ENCODE results near the gene KRT17. TPM values are rescaled to one million over a fixed set of nuclear protein-coding genes. Genes with fewer than 3 reads are reported as not detected.
"Not testable (repeated sequence)": the region's sequence is repeated elsewhere in the genome, so short reads cannot be mapped to it uniquely, and the experiment has no call there.

The KRT17 gene
- polyA plus RNA-seq, 2 donors = 92.9 to 191 TPM

DNA sequence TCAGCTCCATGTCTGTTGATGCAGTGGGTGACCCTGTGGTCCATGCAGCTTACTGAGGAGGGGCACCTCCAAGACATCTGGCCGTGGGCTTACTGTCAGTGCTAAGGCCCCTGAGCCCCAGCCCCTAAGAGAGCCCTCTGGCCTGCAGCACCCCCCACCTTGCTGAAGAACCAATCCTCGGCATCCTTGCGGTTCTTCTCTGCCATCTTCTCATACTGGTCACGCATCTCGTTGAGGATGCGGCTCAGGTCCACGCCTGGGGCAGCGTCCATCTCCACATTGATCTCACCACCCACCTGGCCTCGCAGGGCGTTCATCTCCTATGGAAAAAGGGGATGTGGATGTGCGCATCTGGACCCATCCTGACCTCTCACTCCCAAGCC lies 2.9 kb downstream of the KRT17 start:
- 86 to 92% methylated on average over 11 of the region's 11 CpGs for WGBS, 2 donors
- not testable (repeated sequence) for H3K36me3 ChIP-seq (ENCODE audit: control insufficient read depth in 2 of 2, insufficient read depth in 2 of 2, low read length in 1 of 2); H3K27me3 ChIP-seq (ENCODE audit: control insufficient read depth in 1 of 2, insufficient read depth in 2 of 2, low read length in 2 of 2); H3K4me3 ChIP-seq (ENCODE audit: low read depth in 1 of 2, low read length in 2 of 2); H3K27ac ChIP-seq (ENCODE audit: low read depth in 2 of 2, low read length in 1 of 2); H3K9me3 ChIP-seq (ENCODE audit: control insufficient read depth in 2 of 2, insufficient read depth in 1 of 2, low read depth in 1 of 2, low read length in 1 of 2)
- H3K4me1 ChIP-seq (ENCODE audit: control insufficient read depth in 2 of 2, insufficient read depth in 2 of 2, low read length in 1 of 2) = peaks cover 2 to 20% of the 10 kb centered on the region in 2 donors

DNA sequence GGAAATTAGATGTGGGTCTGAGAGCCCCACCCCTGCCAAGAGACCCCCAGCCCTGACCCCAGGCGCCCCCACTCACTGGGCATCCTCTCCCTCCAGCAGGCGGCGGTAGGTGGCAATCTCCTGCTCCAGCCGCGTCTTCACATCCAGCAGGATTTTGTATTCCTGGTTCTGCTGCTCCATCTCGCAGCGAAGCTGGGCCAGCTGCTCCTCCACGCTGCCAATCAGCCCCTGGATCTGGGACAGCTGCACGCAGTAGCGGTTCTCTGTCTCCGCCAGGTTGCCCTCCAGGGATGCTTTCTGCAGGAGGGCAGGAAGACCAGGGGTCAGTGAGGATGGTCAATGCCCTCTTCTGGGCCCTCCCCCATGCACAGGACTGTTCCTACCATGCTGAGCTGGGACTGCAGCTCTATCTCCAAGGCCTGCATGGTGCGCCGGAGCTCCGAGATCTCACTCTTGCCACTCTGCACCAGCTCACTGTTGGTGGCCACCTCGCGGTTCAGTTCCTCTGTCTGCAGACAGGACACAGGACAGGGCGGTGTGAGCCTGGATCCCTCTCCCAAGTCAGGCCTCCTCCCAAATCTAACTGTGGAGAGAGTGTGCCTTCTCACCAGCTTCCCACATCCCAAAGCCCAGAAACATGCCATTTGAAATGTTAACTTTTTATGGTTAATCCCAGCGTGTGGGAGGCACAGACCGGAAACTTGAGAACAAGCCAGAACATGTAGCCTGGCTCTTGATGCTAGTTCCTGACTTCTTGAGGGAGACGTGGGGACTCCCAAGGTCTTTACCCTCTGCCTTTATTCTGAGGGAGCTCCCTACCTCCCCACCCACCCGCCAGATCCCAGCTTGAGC lies 3.6 kb downstream of the KRT17 start:
- Histone ChIP-seq H3K4me1 (ENCODE audit: control insufficient read depth in 2 of 2, insufficient read depth in 2 of 2, low read length in 1 of 2) (peaks cover 2 to 20% of the 10 kb centered on the region in 2 donors), H3K9me3 (ENCODE audit: control insufficient read depth in 2 of 2, insufficient read depth in 1 of 2, low read depth in 1 of 2, low read length in 1 of 2) (no peaks in the 10 kb centered on the region), H3K27me3 (ENCODE audit: control insufficient read depth in 1 of 2, insufficient read depth in 2 of 2, low read length in 2 of 2) (no peaks in the 10 kb centered on the region), H3K27ac (ENCODE audit: low read depth in 2 of 2, low read length in 1 of 2) (no peak overlapping the region), H3K4me3 (ENCODE audit: low read depth in 1 of 2, low read length in 2 of 2) (no peak overlapping the region), H3K36me3 (ENCODE audit: control insufficient read depth in 2 of 2, insufficient read depth in 2 of 2, low read length in 1 of 2) (no peaks in the 10 kb centered on the region)
- WGBS, 2 donors = 57 to 71% methylated on average over 19 to 21 of the region's 21 CpGs

DNA sequence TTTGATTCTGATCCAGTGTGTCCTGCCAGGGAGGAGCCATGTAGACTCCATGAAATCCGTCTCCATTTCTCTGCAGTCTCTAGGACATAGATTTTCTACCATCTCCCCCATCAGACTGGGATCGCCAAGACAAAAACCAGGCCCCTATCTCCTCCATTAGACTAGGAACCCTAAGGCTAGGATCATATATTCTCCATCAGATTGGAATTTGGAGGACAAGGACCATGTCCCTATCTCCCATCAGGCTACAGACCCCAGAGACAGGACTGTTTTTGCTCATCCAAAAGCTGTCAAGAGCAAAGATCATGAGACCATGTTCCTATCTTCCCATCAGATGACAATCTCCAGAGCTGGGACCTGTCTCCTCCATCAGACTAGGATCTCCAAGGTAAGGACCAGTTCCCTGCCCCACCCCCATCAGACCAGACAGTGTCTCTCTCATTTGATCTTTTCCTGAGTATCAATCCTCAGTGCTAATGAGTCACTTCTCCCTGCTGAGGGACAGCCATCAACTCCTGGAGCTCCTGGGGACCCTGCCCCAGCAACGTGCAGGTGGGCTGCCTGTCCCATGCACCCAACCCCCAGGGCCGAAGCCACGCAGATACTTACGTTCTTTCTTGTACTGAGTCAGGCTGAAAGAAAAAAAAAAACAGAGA lies 4.3 kb downstream of the KRT17 start:
- not testable (repeated sequence) for H3K27me3 ChIP-seq (ENCODE audit: control insufficient read depth in 1 of 2, insufficient read depth in 2 of 2, low read length in 2 of 2); H3K27ac ChIP-seq (ENCODE audit: low read depth in 2 of 2, low read length in 1 of 2)

DNA sequence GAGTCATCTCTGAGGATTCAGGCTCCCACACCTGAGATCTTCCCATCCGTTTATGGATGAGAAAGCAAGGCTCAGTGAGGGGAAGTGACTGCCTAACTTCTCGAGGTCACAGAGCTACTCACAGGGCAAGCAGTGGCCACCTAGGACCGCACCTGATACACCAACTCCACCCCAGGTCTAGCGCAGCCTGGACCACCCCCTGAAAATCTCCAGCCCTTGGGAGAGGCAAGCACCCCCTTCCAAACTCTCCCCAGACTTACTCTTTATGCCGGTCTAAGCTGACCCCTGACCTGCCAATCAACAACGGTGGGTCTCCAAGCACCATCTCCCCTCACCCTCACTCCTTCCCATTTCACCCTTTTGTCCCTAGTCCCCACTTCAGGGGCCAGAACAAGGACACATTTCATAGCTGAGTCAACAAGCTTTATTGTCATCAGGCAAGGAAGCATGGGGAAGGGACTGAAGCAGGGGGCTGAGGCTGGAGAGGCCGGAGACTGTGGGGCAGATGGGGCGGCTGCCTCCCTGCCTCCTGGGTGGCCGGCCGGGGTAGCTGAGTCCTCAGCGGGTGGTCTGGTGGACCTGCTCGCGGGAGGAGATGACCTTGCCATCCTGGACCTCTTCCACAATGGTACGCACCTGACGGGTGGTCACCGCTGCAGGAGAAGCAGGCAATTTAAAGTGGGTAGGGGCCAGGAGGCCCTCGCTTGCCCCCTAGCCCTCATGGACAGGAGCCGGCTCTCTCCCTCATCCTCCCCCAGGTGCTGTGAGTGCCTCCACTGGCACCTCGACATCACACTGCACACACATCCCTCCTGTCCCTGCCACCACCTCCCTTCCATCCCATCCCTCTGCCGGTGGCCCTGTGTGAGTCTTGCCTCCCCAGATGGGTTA lies 5.1 kb downstream of the KRT17 start:
- WGBS, 2 donors = 71 to 80% methylated on average over 16 to 18 of the region's 20 CpGs
- no peak overlapping the region for H3K27ac ChIP-seq (ENCODE audit: low read depth in 2 of 2, low read length in 1 of 2)
- no peaks in the 10 kb centered on the region for H3K27me3 ChIP-seq (ENCODE audit: control insufficient read depth in 1 of 2, insufficient read depth in 2 of 2, low read length in 2 of 2)
- H3K4me1 ChIP-seq (ENCODE audit: control insufficient read depth in 2 of 2, insufficient read depth in 2 of 2, low read length in 1 of 2) = peaks cover under 1 to 17% of the 10 kb centered on the region in 2 donors
- no peaks in the 10 kb centered on the region for H3K9me3 ChIP-seq (ENCODE audit: control insufficient read depth in 2 of 2, insufficient read depth in 1 of 2, low read depth in 1 of 2, low read length in 1 of 2)
- no peak overlapping the region for H3K4me3 ChIP-seq (ENCODE audit: low read depth in 1 of 2, low read length in 2 of 2)
- H3K36me3 ChIP-seq (ENCODE audit: control insufficient read depth in 2 of 2, insufficient read depth in 2 of 2, low read length in 1 of 2) = no peaks in the 10 kb centered on the region

More for the DNA sequence above, 4.3 kb downstream of the KRT17 start:
- WGBS, 2 donors = 77 to 78% methylated on average over 6 of the region's 6 CpGs
- H3K4me1 ChIP-seq (ENCODE audit: control insufficient read depth in 2 of 2, insufficient read depth in 2 of 2, low read length in 1 of 2) = peaks cover 2 to 20% of the 10 kb centered on the region in 2 donors
- not testable (repeated sequence) for H3K4me3 ChIP-seq (ENCODE audit: low read depth in 1 of 2, low read length in 2 of 2); H3K9me3 ChIP-seq (ENCODE audit: control insufficient read depth in 2 of 2, insufficient read depth in 1 of 2, low read depth in 1 of 2, low read length in 1 of 2); H3K36me3 ChIP-seq (ENCODE audit: control insufficient read depth in 2 of 2, insufficient read depth in 2 of 2, low read length in 1 of 2)

DNA sequence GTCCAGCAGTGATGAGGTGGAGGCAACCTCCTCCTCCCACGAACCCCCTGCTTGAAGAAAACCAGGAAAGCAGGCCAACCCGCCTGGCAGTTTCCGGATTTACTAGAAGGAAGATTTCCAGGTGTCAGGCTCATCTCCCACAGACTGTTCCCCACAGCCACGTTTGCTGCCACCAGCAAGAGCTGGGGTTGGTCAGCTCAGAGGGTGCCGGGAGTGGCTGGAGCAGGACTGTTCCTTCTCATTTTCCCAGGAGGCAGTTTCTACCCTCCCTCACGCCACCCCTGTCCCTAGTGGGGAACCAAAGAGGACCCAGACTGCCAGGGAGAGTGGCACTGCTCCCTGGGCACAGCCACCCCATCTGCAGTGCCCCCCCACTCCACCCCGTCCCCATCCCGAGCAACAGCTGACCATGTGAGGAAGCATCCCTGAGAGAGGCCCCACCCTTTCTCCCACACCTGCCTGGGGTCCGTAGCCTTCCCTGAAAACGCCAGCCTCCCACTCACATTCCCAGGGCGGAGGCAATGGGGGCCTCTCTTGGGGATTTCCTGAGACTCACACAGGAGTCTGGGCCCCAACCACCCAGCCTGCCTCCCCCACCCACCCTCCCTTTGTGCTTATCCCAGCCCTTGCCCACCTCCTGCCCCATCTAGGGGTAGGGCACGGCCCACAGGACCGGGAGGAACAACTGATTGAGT lies 5.9 kb downstream of the KRT17 start:
- 53 to 56% methylated on average over 13 of the region's 13 CpGs for whole genome bisulfite sequencing, 2 donors
- no peak overlapping the region for H3K4me3 ChIP-seq (ENCODE audit: low read depth in 1 of 2, low read length in 2 of 2)

DNA sequence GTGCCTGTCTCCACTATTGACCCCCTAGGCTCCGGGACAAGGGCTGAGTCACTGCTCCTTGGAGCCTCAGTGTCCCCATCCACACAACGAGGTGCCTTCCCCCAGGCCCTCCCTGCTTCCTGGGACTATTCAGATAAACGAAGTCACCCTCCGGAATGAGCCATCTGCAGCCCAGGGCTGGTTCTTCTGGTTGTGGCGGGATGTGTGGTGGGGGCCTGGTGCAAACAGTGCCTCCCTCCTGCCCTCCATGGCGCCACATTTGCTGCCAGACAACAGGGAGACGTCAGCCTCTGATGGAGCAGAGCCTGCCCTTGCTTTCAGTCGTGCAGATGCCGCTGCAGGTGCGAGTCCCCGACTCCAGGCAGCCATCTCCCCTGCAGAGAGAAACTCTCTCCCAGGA lies 6.7 kb downstream of the KRT17 start:
- H3K27me3 ChIP-seq (ENCODE audit: control insufficient read depth in 1 of 2, insufficient read depth in 2 of 2, low read length in 2 of 2) = no peaks in the 10 kb centered on the region
- H3K9me3 ChIP-seq (ENCODE audit: control insufficient read depth in 2 of 2, insufficient read depth in 1 of 2, low read depth in 1 of 2, low read length in 1 of 2) = no peaks in the 10 kb centered on the region
- no peak overlapping the region for H3K4me3 ChIP-seq (ENCODE audit: low read depth in 1 of 2, low read length in 2 of 2)
- no peak overlapping the region for H3K27ac ChIP-seq (ENCODE audit: low read depth in 2 of 2, low read length in 1 of 2)
- H3K36me3 ChIP-seq (ENCODE audit: control insufficient read depth in 2 of 2, insufficient read depth in 2 of 2, low read length in 1 of 2) = no peaks in the 10 kb centered on the region
- 52 to 66% methylated on average over 11 of the region's 11 CpGs for WGBS, 2 donors
- peaks cover 0 to 10% of the 10 kb centered on the region in 2 donors for H3K4me1 ChIP-seq (ENCODE audit: control insufficient read depth in 2 of 2, insufficient read depth in 2 of 2, low read length in 1 of 2)

More for the DNA sequence above, 5.9 kb downstream of the KRT17 start:
- H3K9me3 ChIP-seq (ENCODE audit: control insufficient read depth in 2 of 2, insufficient read depth in 1 of 2, low read depth in 1 of 2, low read length in 1 of 2) = no peaks in the 10 kb centered on the region
- H3K27ac ChIP-seq (ENCODE audit: low read depth in 2 of 2, low read length in 1 of 2) = no peak overlapping the region
- no peaks in the 10 kb centered on the region for H3K27me3 ChIP-seq (ENCODE audit: control insufficient read depth in 1 of 2, insufficient read depth in 2 of 2, low read length in 2 of 2)
- H3K4me1 ChIP-seq (ENCODE audit: control insufficient read depth in 2 of 2, insufficient read depth in 2 of 2, low read length in 1 of 2) = peaks cover 0 to 10% of the 10 kb centered on the region in 2 donors
- no peaks in the 10 kb centered on the region for H3K36me3 ChIP-seq (ENCODE audit: control insufficient read depth in 2 of 2, insufficient read depth in 2 of 2, low read length in 1 of 2)

DNA sequence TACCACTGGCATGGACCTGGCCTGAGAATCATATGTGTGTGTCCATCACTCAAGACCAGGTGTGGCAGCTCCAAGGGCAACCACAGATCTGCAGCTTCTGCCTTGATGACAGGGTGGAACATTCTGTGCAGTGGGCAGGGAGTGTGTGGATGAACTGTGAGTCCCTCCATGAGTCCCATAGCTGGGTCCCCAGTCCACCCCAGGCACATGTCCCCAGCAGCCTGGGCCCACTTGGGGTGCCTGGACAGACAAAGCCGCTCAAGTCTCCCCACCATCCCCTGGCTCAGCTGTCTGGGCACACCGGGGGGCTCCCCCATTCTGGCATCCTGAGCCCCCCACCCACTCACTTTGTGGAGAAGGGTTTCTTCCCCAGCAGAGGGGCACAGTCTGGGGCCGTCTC lies 7.2 kb downstream of the KRT17 start:
- H3K27me3 ChIP-seq (ENCODE audit: control insufficient read depth in 1 of 2, insufficient read depth in 2 of 2, low read length in 2 of 2) = no peaks in the 10 kb centered on the region
- H3K27ac ChIP-seq (ENCODE audit: low read depth in 2 of 2, low read length in 1 of 2) = no peak overlapping the region
- no peak overlapping the region for H3K4me3 ChIP-seq (ENCODE audit: low read depth in 1 of 2, low read length in 2 of 2)
- no peaks in the 10 kb centered on the region for H3K9me3 ChIP-seq (ENCODE audit: control insufficient read depth in 2 of 2, insufficient read depth in 1 of 2, low read depth in 1 of 2, low read length in 1 of 2)
- no peaks in the 10 kb centered on the region for H3K36me3 ChIP-seq (ENCODE audit: control insufficient read depth in 2 of 2, insufficient read depth in 2 of 2, low read length in 1 of 2)
- WGBS, 2 donors = 85 to 90% methylated on average over 2 to 3 of the region's 3 CpGs
- peaks cover 0 to 14% of the 10 kb centered on the region in 2 donors for H3K4me1 ChIP-seq (ENCODE audit: control insufficient read depth in 2 of 2, insufficient read depth in 2 of 2, low read length in 1 of 2)

DNA sequence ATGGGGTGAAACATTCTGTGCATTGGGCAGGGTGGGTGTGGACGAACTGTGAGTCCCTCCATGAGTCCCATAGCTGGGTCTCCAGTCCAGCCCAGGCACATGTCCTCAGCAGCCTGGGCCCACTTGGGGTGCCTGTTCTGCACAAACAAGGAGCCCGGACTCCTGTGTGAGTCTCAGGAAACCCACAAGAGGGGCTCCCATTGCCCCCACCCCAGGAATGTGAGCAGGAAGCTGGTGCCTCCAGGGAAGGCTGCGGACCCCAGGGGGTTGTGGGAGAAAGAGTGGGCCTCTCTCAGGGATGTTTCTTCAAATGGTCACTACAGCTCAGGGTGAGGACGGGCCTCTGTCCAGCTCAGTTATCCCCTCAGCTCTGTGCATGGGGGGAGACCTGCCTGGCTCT lies 7.9 kb downstream of the KRT17 start:
- not testable (repeated sequence) for H3K9me3 ChIP-seq (ENCODE audit: control insufficient read depth in 2 of 2, insufficient read depth in 1 of 2, low read depth in 1 of 2, low read length in 1 of 2); H3K27ac ChIP-seq (ENCODE audit: low read depth in 2 of 2, low read length in 1 of 2); H3K27me3 ChIP-seq (ENCODE audit: control insufficient read depth in 1 of 2, insufficient read depth in 2 of 2, low read length in 2 of 2); H3K4me3 ChIP-seq (ENCODE audit: low read depth in 1 of 2, low read length in 2 of 2); H3K36me3 ChIP-seq (ENCODE audit: control insufficient read depth in 2 of 2, insufficient read depth in 2 of 2, low read length in 1 of 2)
- 71 to 87% methylated on average over 4 of the region's 4 CpGs for WGBS, 2 donors
- H3K4me1 ChIP-seq (ENCODE audit: control insufficient read depth in 2 of 2, insufficient read depth in 2 of 2, low read length in 1 of 2) = peaks cover 0 to 15% of the 10 kb centered on the region in 2 donors

DNA sequence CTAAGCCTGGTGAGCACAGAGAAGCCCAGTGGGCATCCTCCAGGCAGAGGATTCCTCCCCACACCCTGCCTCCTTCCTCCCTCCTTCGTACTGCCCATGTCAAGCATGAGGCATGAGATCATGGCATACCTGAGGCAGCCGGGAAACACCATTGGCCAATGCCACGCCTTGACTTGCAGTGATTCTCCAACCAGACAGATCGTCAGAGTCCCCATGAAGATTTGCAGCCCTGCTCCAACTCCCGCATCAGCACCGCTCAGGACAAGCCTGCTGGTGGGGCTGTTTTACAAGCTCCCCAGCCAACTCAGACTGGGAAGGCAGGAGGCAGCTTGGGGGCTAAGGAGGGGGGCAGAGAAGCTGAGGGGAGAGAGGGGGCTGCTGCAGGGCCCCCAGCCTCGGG lies 8.9 kb downstream of the KRT17 start:
- H3K27me3 ChIP-seq (ENCODE audit: control insufficient read depth in 1 of 2, insufficient read depth in 2 of 2, low read length in 2 of 2) = no peaks in the 10 kb centered on the region
- 26 to 30% methylated on average over 7 of the region's 7 CpGs for WGBS, 2 donors

More for the DNA sequence above, 8.9 kb downstream of the KRT17 start:
- no peak overlapping the region for H3K27ac ChIP-seq (ENCODE audit: low read depth in 2 of 2, low read length in 1 of 2)
- no peaks in the 10 kb centered on the region for H3K9me3 ChIP-seq (ENCODE audit: control insufficient read depth in 2 of 2, insufficient read depth in 1 of 2, low read depth in 1 of 2, low read length in 1 of 2)
- no peak overlapping the region for H3K4me3 ChIP-seq (ENCODE audit: low read depth in 1 of 2, low read length in 2 of 2)
- peaks cover 0 to 10% of the 10 kb centered on the region in 2 donors for H3K4me1 ChIP-seq (ENCODE audit: control insufficient read depth in 2 of 2, insufficient read depth in 2 of 2, low read length in 1 of 2)
- no peaks in the 10 kb centered on the region for H3K36me3 ChIP-seq (ENCODE audit: control insufficient read depth in 2 of 2, insufficient read depth in 2 of 2, low read length in 1 of 2)

Measured in esophagus (tissue), 2 donors.